SJSA1 (cell line): Measurements from ENCODE around the gene ZIC2. TPM values are rescaled to one million over a fixed set of nuclear protein-coding genes. Genes with fewer than 3 reads are reported as not detected.

ENCODE experiments used
- DNase-seq, 2 experiments: peaks; one replicate each; pipeline ENCODE4 v3.0.0-alpha.2; 2015 to 2020; ENCODE audit warnings: low spot score in 2 of 2, low read depth in 1 of 2
- H3K27ac ChIP-seq: fragments of 250-450 bp; sonication (Bioruptor Pico); 2 replicates; pipeline ENCODE4 v1.5.1; 2020; ENCODE audit warnings: mild to moderate bottlenecking, moderate library complexity
- H3K27me3 ChIP-seq: fragments of 250-450 bp; sonication (Bioruptor Pico); replicated peaks from 2 replicates; pipeline ENCODE4 v1.5.1; 2020; ENCODE audit warnings: mild to moderate bottlenecking, moderate library complexity
- H3K36me3 ChIP-seq: fragments of 250-450 bp; sonication (Bioruptor Pico); 2 replicates; pipeline ENCODE4 v1.5.1; 2020; ENCODE audit warnings: mild to moderate bottlenecking
- H3K4me1 ChIP-seq: fragments of 250-450 bp; sonication (Bioruptor Pico); replicated peaks from 2 replicates; pipeline ENCODE4 v1.6.1; 2021; ENCODE audit warnings: mild to moderate bottlenecking
- H3K4me3 ChIP-seq: fragments of 250-450 bp; sonication (Bioruptor Pico); 2 replicates; pipeline ENCODE4 v1.5.1; 2020; ENCODE audit warnings: mild to moderate bottlenecking
- H3K9me3 ChIP-seq: fragments of 250-450 bp; sonication (Bioruptor Pico); replicated peaks from 2 replicates; pipeline ENCODE4 v1.5.1; 2020; ENCODE audit warnings: mild to moderate bottlenecking
- total RNA-seq: library from RNA; depleted of rRNA; stranded (reverse); fragments of >200 nt; shearing (Covaris generic); gene quantifications from 2 replicates; pipeline ENCODE4 v1.2.3, GENCODE V29; 2014

The ZIC2 gene
- total RNA-seq, 1 experiment from 2014 or later, result 0.32 TPM

- H3K4me3 ChIP-seq, result no peak overlapping the region
- DNase-seq, result peak in 1 of 2 experiments; percentile 36
- peaks cover 96% of the 10 kb centered on the region for H3K27me3 ChIP-seq
- peaks cover 15% of the 10 kb centered on the region for H3K4me1 ChIP-seq
- H3K27ac ChIP-seq, result no peak overlapping the region
- peaks cover 38% of the 10 kb centered on the region for H3K9me3 ChIP-seq
- no peaks in the 10 kb centered on the region; the same call in 1 of the 2 replicates for H3K36me3 ChIP-seq
Measured at GRCh38 chr13:99973163-99973807, 8.3 kb upstream of the ZIC2 start.

GRCh38 chr13:99973808-99974185 lies 7.8 kb upstream of the ZIC2 start:
- Histone ChIP-seq H3K9me3 (peaks cover 37% of the 10 kb centered on the region), H3K27ac (no peak overlapping the region), H3K36me3 (no peaks in the 10 kb centered on the region; the same call in 1 of the 2 replicates), H3K27me3 (peaks cover 96% of the 10 kb centered on the region), H3K4me3 (no peak overlapping the region), H3K4me1 (peaks cover 15% of the 10 kb centered on the region)
- DNase-seq, result peak in 1 of 2 experiments; percentile 40

- Histone ChIP-seq H3K36me3 (no peaks in the 10 kb centered on the region; the same call in 1 of the 2 replicates), H3K27me3 (peaks cover 96% of the 10 kb centered on the region), H3K4me3 (no peak overlapping the region), H3K9me3 (peaks cover 34% of the 10 kb centered on the region), H3K27ac (no peak overlapping the region), H3K4me1 (peaks cover 17% of the 10 kb centered on the region)
- DNase-seq, result peak in 1 of 2 experiments; percentile 43
Measured at GRCh38 chr13:99974296-99974938, 7.2 kb upstream of the ZIC2 start.

- Histone ChIP-seq H3K9me3 (peaks cover 32% of the 10 kb centered on the region), H3K27me3 (peaks cover 96% of the 10 kb centered on the region), H3K4me1 (peaks cover 20% of the 10 kb centered on the region), H3K36me3 (no peaks in the 10 kb centered on the region; the same call in 1 of the 2 replicates), H3K4me3 (no peak overlapping the region), H3K27ac (no peak overlapping the region)
- peak in 1 of 2 experiments; percentile 73 for DNase-seq
Measured at GRCh38 chr13:99974939-99975561, 6.5 kb upstream of the ZIC2 start.

- Histone ChIP-seq H3K27me3 (peaks cover 97% of the 10 kb centered on the region), H3K9me3 (peaks cover 33% of the 10 kb centered on the region), H3K4me1 (peaks cover 18% of the 10 kb centered on the region), H3K27ac (no peak overlapping the region), H3K4me3 (no peak overlapping the region), H3K36me3 (no peaks in the 10 kb centered on the region)
- DNase-seq, result no peak
Measured at GRCh38 chr13:99975626-99976025, 6.0 kb upstream of the ZIC2 start.

GRCh38 chr13:99976575-99976974 lies 5.0 kb upstream of the ZIC2 start:
- 0 out of 2 replicates have a peak, but pooled peaks cover 2% of the 10 kb centered on the region for H3K36me3 ChIP-seq
- H3K4me3 ChIP-seq, result no peak overlapping the region
- peaks cover 30% of the 10 kb centered on the region for H3K9me3 ChIP-seq
- no peak overlapping the region for H3K27ac ChIP-seq
- H3K4me1 ChIP-seq, result peaks cover 16% of the 10 kb centered on the region
- H3K27me3 ChIP-seq, result peaks cover 93% of the 10 kb centered on the region
- peak in 1 of 2 experiments; percentile 40 for DNase-seq

- Histone ChIP-seq H3K27ac (no peak overlapping the region), H3K9me3 (peaks cover 29% of the 10 kb centered on the region), H3K36me3 (0 out of 2 replicates have a peak, but pooled peaks cover 2% of the 10 kb centered on the region), H3K4me1 (peaks cover 25% of the 10 kb centered on the region), H3K4me3 (no peak overlapping the region), H3K27me3 (peaks cover 92% of the 10 kb centered on the region)
- peak in 1 of 2 experiments; percentile 45 for DNase-seq
Measured at GRCh38 chr13:99977334-99977911, 4.2 kb upstream of the ZIC2 start.

GRCh38 chr13:99977912-99978798 lies 3.4 kb upstream of the ZIC2 start:
- no peak overlapping the region for H3K27ac ChIP-seq
- H3K4me1 ChIP-seq, result peaks cover 29% of the 10 kb centered on the region

GRCh38 chr13:99978799-99979452 lies 2.7 kb upstream of the ZIC2 start:
- peak in 1 of 2 experiments; percentile 70 for DNase-seq
- Histone ChIP-seq H3K27me3 (peaks cover 92% of the 10 kb centered on the region), H3K36me3 (0 out of 2 replicates have a peak, but pooled peaks cover 2% of the 10 kb centered on the region), H3K27ac (no peak overlapping the region), H3K4me1 (peaks cover 29% of the 10 kb centered on the region), H3K9me3 (peaks cover 40% of the 10 kb centered on the region), H3K4me3 (no peak overlapping the region)

More at GRCh38 chr13:99977912-99978798, 3.4 kb upstream of the ZIC2 start:
- peaks cover 33% of the 10 kb centered on the region for H3K9me3 ChIP-seq
- peak in 1 of 2 experiments; percentile 65 for DNase-seq
- H3K27me3 ChIP-seq, result peaks cover 92% of the 10 kb centered on the region
- H3K36me3 ChIP-seq, result 0 out of 2 replicates have a peak, but pooled peaks cover 2% of the 10 kb centered on the region
- H3K4me3 ChIP-seq, result no peak overlapping the region

GRCh38 chr13:99979453-99980200 lies 2.0 kb upstream of the ZIC2 start:
- Histone ChIP-seq H3K27ac (no peak overlapping the region), H3K36me3 (0 out of 2 replicates have a peak, but pooled peaks cover 2% of the 10 kb centered on the region), H3K4me3 (peak overlapping the region; percentile 59), H3K4me1 (peaks cover 29% of the 10 kb centered on the region), H3K27me3 (peaks cover 92% of the 10 kb centered on the region), H3K9me3 (peaks cover 47% of the 10 kb centered on the region)
- DNase-seq, result peak in 1 of 2 experiments; percentile 81

- peak; percentile 88 to 96 for DNase-seq
- 0 out of 2 replicates have a peak, but pooled peaks cover 2% of the 10 kb centered on the region for H3K36me3 ChIP-seq
- peaks cover 53% of the 10 kb centered on the region for H3K9me3 ChIP-seq
- H3K27ac ChIP-seq, result no peak overlapping the region
- H3K4me3 ChIP-seq, result peak overlapping the region; percentile 59
- peaks cover 36% of the 10 kb centered on the region for H3K4me1 ChIP-seq
- H3K27me3 ChIP-seq, result peaks cover 92% of the 10 kb centered on the region
Measured at GRCh38 chr13:99980201-99980823, 1.3 kb upstream of the ZIC2 start.
